HG03045 (cell line): ENCODE results near the gene OTX1.
"Not testable (repeated sequence)": the region's sequence is repeated elsewhere in the genome, so short reads cannot be mapped to it uniquely, and the experiment has no call there.

Source experiments
- ATAC-seq: cut with Tn5 transposase; IDR thresholded peaks from one replicate; pipeline ENCODE4 v1.9.1; 2021; ENCODE audit warnings: mild to moderate bottlenecking, moderate library complexity; ENCODE audit not compliant: unreplicated experiment

Gene OTX1

DNA sequence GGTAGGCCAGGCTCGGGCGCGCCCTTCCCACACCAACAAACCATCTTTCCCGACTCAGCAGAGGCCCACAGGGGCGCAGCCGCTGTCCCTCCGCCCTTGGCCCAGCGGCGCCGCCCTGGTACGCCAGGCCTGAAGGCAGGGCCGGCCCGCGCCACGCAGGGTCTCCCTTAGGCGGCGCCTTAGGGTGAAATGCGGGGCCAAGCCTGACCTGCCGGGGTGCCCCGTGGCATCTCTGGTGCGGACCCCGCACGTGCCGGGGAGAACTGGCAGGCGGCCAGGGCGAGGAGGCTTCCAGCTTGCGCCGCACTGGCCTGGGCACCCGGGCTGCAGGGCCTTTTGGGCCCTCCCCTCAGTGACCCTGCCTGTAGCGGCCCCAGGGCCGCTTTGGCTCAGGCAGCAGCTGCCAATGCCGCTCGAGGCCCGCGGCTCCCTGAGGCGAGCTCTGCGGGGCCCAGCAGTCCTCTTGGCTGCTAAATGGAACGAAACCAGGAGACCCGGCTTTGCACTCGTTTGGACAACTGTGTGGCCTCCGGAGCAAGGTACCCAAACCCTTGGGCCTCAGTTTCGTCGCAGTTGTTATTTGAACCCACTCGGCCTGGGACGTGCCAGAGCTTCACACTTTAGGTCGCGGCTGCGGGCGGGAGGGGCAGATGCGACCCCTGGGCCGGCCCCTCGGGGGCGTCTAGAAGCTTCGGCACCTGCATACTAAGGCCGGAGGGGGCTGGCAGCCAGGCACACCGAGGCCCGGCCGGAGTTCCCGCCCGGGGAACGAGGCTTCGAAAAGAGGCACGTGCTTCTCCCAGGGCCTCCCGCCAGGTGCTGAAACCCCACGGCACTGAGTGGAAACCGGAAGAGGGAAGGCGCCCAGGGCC is 8.5 kb downstream of the OTX1 start:
- ATAC-seq = no peak

DNA sequence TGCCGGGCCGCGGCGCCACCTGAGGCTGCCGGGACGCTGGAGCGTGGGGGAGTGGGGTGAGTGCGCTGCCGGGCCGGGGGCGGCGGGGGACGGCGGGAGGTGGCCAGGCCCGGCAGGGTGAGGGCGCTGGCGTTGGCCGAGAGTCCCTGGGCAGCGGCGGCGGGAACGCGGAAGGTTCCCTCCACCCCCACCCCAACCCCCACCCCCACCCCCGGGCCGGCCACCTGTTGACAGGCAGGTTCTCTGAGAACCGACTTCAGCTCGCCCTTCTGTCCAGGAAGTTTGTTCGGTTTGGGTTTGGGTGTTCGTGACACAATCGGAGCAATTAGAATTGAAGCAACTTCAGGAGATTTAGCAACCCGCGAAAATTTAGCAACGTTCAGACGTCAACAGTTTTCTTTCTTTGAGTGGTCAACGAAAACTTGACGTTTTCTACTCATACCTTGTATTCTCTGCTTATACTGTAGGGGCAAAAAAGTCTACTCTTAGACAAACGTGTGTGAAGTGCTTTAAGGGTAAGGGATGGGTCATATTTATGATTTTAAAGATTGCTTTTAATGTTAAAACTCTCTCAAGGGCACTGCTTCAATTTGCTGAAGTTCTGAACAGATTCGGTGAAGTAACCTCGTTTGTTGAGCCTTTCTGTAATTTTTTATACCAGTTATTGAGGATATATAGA is 9.3 kb downstream of the OTX1 start:
- no peak for ATAC-seq

DNA sequence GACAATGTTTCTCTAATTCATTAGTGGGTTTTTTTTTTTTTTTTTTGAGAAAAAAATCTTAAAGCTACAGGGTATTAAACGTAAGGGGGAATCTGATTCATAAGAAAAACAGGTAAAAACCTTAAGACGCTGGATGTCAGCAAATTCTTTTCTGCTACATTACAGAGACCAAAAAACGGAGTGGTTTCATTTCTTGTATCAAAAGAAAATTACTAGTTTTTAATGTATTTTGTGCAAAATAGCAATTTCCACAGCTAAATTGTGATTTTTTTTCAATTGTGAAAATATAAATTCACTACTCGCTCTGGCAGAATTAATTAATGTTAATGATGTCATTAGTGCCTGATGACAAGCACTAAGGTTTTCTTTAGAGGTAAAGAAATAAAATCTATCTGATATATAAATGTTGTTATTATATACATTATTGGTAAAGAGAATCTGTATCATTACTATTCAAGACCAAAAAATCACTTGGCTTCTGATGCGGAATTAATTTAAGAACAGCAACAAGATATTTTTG is 9.9 kb downstream of the OTX1 start:
- ATAC-seq = no peak

DNA sequence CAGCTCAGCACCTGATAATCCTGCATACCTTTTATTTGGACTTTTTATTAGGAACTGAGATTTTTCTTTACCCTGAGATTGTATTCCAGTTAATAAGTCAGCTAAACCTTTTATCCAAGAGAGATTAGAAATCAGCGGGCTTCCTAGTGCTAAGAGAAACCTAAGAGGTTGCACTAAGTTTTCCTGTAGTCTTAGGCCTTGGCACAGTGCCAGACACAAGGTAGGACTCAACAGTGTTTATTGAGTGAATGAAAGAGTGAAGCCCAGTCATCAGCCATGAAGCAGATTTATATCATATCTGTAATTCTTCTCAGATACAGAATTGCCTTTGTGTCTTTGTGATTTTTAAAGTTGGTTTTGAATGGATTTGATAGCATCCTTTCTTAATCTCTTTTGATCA is 13.6 kb downstream of the OTX1 start:
- ATAC-seq = no peak

DNA sequence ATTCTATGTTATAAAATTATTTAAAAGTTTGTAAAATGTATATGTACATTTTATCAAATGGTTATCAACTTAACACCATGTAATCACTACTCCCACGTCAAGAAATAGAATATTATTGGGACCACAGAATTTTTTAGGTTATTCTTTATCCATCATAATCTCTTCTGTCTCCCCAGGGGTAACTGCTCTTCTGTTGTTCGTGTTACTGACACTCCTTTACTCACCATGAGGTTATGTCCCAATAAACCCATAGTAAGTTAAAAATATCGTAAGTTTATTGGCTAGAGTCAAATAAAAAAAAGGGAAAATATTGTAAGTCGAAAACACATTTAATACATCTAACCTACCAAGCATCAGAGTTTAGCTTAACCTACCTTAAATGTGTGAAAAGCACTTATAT is 14.0 kb downstream of the OTX1 start:
- ATAC-seq = no peak

DNA sequence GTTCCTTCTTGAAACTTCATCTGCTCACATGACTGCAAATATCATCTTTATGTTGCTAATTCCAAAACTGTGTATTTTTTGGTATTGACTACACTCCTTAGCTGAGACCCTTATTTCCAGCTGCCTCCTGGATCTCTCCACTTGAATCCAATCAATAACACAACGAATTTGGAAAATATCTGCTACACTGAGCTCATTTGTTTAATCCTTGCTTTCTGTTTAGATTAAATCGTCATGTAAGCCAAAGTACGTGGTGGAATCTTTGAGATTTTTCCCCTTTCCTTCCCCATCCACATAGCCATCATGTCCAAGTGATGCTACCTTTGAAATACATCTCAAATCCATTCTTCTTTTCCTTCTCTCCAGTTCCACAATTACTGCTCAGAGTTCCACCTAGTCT is 15.6 kb downstream of the OTX1 start:
- ATAC-seq = no peak

DNA sequence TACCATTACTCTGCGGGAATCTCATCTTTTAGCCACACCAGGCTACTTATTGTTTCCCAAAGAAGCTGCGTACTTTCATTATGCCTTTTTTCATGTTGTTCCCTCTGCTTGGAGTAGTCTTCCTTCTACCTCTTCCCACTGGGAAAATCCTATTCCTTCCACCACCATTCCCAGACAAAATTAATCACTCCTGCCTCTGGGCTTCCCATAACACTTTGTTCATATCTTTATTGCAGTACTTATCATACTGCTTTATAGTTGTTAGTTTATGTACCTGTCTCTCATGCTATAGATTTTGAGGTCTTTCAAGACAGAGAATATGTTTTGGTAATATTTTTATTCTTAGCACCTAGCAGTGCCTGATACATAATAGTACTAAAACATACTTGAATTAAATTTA is 16.2 kb downstream of the OTX1 start:
- no peak for ATAC-seq

DNA sequence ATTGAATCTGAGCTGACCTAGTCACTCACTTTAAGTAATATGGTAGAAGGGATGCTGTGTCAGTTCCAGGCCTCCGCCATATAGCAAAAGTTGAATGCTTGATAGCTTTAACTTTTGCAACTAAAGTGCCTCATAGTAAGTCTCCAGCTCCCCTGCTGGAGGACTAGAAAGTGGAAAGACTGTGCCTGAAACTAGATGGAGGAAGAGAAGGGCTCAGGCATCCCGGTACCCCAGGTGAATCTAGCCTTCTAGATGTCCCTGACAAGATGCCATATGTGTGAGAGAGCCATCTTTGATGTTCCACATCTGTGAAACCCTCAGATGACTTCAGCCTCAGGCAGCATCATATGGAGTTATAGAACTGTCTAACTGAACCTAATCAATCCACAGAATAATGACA is 21.0 kb downstream of the OTX1 start:
- no peak for ATAC-seq

DNA sequence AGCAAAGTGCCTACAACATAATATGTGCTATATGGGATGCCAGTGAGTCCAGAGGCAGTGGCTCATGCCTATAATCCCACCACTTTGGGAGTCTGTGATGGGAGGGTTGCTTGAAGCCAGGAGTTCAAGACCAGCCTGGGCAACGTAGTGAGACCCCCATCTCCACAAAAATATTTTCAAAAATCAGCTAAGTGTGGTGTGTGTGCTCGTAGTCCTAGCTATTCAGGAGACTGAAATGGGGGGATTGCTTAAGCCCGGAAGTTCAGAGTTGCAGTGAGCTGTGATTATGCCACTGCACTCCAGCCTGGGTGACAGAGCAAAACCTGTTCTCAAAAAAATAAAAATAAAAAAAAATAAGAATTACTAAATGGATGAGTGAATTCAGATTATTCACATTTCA is 23.4 kb downstream of the OTX1 start:
- no peak for ATAC-seq

DNA sequence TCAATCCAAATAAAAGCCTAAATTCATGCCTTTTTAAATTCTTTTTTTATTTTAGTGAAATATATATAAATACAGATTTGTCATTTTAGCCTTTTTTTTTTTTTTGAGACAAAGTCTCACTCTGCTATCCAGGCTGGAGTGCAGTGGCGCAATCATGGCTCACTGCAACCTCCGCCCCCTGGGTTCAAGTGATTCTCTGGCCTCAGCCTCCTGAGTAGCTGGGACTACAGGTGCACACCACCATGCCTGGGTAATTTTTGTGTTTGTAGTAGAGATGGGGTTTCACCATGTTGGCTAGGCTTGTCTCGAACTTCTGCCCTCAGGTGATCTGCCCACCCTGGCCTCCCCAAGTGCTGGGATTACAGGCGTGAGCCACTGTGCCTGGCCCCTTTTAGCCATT is 23.8 kb downstream of the OTX1 start:
- ATAC-seq = not testable (repeated sequence)

DNA sequence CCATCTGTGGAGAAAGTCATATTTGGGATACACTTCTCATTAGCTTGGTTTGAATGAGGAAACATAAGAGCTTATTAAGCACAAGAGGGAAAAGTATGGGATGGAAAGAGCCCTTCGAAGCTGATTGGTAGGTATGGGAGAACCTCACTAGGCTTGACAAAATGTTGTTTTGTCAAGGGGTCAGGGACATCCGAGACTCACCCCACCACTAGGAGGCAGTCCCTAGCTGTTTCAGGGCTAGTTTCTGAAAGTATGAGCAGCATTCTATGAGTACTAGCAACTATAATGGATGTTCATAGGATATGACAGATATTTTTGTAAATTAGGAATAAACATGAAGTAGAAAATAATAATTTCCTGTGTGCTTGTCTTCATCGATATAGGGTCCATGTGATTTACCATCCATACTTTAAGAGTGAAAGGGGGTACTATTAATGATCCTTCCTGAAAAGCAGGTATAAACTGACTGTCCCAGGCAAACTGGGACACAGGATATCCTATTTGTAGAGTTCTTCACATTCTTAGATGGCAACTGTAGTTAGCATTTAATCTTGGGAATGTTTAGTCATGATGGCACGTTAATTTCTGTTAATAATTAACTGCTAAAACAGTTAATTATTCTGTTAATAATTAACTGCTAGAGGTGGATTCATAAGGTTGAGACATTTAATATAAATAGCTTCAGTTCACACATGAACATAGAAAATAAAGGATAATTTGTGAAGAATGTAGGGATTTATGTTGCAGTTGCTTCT is 28.4 kb downstream of the OTX1 start:
- no peak for ATAC-seq

DNA sequence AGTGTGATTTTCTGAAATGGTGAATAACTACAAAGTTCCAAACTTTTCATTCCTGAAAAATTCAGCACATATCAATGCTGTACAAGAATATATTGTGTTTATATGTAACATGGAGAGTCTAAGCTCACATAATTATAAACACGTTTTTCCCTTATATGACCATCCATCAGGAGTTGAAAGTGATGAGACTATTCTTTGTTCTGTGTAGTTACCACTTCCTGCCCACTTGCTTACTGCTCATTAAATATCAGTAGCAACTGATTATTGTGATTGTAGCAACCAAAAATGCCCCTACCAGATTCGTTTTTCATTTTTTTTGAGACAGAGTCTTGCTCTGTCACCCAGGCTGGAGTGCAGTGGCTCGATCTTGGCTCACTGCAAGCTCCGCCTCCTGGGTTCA is 30.8 kb downstream of the OTX1 start:
- no peak for ATAC-seq

DNA sequence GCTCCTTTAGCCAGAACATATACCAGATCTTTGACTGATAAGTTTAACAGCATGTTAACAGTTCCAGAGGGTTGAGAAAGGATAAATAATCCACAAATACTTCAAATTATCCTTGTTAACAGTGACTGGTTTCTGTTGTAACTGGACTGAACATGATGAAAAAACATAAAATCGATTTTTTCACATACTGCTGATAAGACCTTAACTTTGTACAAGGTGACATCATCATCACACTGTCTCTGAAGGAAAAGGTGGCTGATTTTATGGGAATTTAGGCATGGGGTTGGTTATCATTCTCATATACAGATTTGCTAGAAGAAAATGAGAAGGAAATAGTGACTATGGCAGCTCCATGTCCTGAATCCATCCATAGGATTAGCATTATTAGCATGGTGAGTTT is 36.1 kb downstream of the OTX1 start:
- no peak for ATAC-seq

DNA sequence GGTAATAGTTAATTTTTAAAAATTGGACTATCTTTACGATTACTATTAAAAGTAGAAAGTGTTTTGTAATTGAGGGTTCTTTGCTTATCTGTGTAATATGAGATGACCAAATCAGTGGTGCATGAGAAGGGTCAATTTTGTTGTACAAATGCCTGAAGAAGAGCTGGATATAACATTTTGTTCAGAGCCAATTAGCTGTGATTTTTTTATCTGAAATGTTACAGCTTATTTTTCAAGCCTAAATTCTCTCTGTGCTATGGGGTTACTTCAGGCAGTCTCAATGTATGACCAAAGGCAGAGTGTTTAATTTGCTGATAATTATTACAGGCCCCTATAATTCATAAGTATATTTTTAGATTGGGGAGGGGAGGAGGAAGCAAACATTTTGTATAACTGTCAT is 41.8 kb downstream of the OTX1 start:
- no peak for ATAC-seq

DNA sequence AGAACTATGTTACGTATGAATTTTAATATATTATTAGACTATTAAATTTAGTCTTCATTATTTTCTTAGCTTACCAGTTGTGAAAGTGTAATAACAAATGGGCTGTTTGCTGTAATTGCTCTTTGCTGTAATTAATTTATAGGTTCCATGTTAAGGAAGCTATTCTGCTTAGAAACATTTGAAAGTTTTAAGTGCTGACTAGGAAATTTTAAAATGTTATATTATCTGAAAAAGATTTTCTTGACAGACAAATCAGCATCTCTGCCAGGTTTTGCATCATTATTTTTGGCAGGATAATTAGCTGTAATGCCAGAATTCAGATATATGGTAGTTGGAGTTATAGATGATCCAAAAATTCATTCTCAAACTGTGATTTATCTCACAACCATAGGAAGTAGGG is 42.2 kb downstream of the OTX1 start:
- no peak for ATAC-seq

DNA sequence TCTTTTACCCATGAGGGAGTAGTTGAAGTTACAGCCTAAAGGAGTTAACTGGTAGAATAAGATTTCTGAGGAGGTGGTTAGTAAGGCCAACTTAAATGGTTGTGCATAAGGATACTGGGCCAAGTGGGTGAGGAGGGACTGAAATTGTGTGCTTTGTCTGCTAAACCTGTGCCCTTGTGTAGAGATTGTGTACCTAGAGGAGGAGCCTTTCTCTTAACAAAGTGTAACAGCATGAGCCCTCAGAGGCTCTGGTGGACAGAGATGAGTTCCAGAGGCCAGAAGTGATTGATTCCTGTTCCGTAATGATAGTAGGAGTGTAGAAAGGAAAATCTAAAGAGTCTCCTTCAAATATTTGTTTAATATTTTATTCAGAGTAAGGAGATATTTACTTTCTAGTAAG is 42.9 kb downstream of the OTX1 start:
- no peak for ATAC-seq

DNA sequence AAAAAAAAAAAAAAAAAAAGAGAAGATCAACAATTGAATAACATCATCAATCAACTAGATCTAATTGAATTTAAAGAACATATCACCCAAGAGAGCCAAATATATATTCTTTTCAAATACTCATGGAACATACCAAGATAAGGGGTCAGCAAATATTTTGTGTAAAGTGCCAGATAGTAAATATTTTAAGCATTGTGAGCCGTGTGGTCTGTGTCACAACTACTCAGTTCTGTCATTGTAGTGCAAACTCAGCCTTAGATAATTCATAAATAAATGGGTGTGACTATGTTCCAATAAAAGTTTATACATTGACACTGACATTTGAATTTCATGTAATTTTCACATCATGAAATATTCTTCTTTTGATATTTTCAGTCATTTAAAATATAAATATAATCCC is 45.9 kb downstream of the OTX1 start:
- no peak for ATAC-seq

DNA sequence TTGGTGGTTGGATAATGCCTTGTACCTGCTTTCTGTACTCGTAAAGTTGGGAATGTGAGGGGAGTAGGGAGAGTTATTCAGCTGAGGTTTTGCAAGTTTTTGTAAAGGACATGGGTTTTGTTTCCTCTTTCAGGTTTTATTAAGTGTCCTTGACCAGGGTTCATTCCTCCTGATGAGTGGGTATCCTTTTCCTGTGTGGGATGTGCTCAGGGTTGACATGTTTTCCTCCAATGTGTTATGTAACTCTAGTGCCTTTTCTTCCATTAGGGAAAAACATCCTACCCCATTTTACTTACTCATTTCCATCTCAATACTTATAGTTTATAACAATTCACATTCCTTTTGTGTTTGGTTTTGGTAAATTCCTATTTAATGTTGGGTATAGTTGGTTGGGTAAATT is 48.4 kb downstream of the OTX1 start:
- no peak for ATAC-seq

DNA sequence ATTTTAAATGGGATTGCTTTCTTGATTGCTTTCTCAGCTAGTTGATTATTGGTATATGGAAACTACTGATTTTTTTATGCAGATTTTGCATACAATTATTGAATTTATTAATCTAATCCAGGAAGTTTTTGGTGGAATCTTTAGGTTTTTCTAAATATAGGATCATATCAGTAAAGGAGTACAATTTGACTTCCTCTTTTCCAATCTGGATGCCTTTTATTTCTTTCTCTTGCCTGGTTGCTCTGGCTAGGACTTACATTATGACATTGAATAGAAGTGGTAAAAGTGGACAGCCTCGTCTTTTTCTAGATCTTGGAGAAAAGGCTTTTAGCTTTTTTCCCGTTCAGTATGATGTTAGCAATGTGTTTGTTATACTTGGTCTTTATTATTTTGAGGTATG is 51.3 kb downstream of the OTX1 start:
- no peak for ATAC-seq

DNA sequence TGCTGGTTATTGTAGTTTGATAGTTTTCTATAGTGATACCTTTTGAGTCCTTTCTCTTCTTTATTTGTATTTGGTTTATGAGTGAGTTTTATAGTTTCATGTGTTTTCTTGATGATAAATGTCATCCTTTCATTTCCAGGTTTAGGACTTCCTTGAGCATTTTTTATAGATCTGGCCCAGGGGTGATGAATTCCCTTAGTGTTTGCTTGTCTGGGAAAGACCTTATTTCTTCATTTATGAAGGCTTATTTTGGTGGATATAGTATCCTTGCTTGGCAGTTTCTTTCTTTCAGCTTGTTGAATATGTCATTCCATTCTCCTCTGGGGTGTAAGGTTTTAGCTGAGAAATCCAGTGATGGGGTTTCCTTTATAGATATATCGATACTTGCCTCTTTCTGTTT is 53.9 kb downstream of the OTX1 start:
- ATAC-seq = no peak
